NK-92 treated with Interleukin-12 subunit alpha and Interleukin-12 subunit beta, amount 100 ng/mL, for 24 hours (cell line): ENCODE measurements around the gene ZNF263.
"Not testable (repeated sequence)": the region's sequence is repeated elsewhere in the genome, so short reads cannot be mapped to it uniquely, and the experiment has no call there.

Source experiments
- DNase-seq: peaks from one replicate; lab custom pipeline; 2025; lab: John Stamatoyannopoulos, UW

The ZNF263 gene

GRCh38 chr16:3268294-3268693, 15.0 kb upstream of the ZNF263 start:
- DNase-seq = no peak

- not testable (repeated sequence) for DNase-seq
These were observed 12.6 kb upstream of the ZNF263 start for GRCh38 chr16:3270718-3271117.

DNA sequence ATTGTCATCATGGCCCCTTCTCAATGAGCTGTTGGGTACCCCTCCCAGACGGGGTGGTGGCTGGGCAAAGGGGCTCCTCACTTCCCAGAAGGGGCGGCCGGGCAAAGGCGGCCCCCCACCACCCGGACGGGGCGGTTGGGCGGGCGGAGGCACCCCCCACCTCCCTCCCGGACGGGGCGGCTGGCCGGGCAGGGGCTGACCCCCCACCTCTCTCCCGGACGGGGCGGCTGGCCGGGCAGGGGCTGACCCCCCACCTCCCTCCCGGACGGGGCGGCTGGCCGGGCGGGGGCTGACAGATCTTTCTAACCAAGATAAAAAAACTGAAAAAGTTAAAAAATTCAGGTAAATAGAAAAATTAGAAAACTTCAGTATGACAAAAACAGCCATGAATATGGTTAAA, 12.0 kb upstream of the ZNF263 start:
- not testable (repeated sequence) for DNase-seq

DNA sequence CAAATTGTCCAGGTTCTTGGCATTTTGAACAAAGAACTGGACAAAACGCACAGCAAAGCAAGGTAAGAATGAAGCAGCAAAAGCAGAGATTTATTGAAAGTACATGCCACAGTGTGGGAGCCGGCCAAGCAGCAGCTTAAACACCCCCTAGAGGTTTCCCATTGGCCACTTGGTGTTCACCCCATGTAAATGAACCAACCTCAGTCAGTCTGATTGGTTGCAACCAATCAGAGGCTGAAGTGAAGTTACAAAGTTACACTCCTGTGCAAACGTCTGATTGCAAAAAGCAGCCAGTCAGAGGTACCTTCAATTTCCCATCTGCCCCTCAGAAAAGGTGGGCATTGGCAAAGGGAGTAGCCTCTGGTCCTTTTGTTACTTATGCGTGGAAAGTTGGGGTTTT, 8.8 kb upstream of the ZNF263 start:
- DNase-seq = no peak

DNA sequence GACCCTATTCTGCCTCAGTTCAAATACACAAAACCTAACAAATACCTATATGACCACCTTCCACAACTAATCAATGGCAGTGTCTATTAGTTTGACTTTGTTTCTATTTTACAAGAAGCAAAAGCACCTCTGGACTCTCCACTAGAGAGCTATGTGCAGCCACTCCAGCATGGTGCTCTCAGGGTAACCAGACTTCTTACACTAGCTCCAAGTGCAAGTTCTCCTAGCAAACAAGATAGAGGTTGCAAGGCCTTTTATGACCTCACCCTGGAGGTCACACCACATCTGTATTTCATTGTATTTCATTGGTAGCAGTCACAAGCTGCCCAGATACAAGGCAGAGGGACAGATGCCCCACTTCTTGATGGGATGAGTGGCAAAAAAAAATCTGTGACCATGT, 8.3 kb upstream of the ZNF263 start:
- DNase-seq = no peak

DNA sequence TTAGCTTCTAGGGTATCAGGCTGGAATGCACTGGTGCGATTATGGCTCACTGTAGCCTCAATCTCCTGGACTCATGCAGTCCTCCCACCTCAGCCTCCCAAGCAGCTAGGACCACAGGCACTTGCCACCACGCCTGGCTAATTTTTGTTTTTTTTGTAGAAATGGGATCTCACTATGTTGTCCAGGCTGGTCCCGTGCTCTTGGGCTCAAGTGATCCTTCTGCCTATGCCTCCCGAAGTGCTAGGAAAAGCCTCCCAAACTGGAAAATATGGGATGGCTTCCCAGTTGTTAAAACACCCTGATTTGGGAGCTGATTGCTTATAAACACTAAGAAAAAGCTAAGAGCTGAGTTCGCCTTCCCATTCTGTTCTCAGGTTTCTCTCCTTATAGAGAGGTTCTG, 6.6 kb upstream of the ZNF263 start:
- DNase-seq = no peak

DNA sequence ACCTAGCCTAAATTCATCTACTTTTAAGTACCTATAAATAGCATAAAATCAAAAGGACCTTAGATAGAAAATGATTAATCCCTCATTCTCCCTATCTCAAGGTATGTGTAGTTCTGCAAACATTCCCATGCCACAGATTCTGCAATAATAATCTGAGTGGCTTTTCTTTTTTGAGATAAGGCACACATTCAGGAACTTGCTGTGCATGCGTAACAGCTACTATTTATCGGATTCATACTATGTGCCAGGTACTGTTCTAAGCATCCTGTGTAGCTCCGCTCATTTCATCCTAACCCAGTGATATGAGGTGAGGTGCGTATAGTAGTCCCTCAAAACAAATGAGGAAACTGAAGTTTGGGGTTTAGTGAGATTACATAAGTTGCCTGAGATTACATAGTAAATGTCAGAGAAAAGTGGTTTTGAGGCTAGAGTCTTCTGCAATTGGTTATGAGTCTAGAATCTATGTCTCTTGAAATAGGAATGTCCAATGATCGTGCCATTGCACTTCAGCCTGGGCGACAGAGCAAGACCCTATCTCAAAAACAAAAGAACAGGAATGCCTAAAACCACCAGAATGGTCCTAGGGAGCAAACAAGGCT, 2.0 kb upstream of the ZNF263 start:
- DNase-seq = no peak

GRCh38 chr16:3282103-3282729, 1.1 kb upstream of the ZNF263 start:
- DNase-seq = no peak

DNA sequence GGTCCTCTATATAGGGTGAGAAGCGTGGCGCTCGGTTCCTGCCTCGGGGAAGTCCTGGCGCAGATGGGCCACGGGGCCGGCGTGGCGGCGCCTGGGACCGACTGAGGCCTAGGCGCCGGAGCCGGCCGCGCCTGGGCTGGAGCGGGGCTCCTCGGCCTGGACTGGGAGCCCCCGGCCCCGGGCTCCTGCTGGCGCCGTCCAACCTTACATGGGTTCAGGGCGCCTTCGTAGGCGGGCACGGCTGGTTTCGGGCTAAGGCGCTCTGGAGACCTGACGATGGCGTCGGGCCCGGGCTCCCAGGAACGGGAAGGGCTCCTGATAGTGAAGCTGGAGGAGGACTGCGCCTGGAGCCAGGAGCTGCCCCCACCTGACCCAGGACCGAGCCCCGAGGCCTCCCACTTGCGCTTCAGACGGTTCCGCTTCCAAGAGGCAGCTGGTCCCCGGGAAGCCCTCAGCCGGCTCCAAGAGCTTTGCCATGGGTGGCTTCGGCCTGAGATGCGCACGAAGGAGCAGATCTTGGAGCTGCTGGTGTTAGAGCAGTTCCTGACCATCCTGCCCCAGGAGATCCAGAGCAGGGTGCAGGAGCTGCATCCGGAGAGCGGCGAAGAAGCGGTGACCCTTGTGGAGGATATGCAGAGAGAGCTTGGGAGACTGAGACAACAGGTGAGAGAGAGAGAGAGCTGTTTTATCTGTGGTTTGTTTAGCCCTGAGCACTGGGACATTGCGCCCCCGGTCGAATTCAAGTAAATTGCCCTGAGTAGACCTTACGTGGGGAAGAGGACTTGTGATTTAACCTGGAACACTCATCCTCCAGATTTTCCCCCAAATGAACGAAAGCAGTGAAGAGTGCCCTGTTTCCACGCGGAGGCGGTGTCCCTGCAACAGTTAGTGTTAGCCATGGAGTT, 504 bp downstream of the ZNF263 start:
- no peak for DNase-seq

DNA sequence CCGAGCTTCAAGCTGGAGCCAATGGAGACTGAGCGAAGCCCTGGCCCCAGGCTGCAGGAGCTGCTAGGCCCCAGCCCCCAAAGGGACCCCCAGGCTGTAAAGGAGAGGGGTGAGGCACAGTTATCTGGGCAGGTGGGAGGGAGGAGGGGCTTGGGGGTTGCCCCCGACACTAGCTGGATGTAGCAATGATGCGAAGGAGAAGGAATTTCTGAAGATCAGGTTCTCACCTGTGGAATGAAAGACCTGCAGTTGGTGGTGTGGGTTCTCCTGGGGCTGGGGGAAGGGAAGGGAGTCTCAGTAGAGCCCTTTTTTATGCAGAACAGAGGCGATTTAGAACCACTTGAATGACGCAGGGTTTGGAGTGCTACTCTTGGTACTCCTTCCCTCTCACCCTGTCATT, 1.8 kb downstream of the ZNF263 start:
- no peak for DNase-seq

- no peak for DNase-seq
These were observed 6.8 kb downstream of the ZNF263 start for GRCh38 chr16:3289998-3290673.

- DNase-seq = no peak
These were observed 9.3 kb downstream of the ZNF263 start for GRCh38 chr16:3292604-3293003.

DNA sequence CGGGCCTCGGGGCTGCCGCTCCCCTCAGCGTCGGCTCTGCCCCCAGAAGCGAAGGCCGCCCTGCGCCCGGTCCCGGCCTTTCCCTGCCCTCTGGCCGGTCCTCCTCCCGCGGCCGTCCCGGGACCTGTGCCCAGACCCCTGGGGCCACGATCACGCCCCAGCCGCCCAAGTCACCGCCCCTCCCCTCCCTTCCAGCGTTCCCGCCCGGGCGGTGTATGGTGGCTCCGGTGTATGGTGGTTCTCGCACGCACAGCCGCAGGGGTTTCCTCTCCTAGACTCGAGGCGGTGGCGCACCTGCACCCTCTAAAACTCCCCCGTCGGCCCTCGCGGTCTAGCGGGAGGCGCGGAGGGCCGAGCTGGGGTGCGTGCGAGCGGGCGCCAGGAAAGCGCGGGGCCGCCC, 11.9 kb downstream of the ZNF263 start:
- DNase-seq = no peak

DNA sequence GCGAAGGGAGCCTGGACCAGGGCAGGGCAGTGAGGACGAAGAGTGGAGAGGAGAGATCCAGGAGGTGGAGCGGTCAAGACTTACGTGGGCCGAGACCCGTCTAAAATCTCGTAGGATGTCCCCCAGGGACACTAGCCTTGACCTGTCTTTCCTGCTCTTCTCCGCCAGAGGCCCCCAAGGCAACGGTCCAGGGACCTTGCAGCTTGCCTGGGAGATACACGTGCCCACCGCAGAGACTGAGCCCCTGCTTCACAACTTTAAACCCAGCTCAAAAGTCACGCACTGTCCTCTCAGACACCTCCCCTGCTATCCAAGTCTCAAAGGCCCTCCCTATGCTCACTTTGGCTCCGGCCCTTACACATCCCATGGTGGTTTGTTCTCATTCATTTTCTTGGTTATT, 12.5 kb downstream of the ZNF263 start:
- no peak for DNase-seq

DNA sequence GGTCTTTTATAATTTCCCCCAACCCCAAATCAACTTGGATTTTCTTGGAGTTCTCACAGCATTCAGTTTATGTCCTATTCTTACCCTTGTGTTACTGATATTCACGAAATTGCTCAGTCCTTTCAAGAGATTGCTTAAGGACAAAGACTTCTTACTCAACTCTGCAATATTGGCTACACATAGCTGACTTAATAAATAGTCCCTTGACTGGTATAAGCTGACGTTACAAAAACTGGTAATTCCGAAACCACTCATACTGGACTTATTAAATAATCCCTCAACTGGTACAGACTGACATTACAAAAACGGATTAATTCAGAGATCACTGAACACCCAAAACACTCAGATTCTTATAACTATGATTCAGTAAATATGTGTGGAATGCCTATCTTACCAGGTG, 21.1 kb downstream of the ZNF263 start:
- no peak for DNase-seq

DNA sequence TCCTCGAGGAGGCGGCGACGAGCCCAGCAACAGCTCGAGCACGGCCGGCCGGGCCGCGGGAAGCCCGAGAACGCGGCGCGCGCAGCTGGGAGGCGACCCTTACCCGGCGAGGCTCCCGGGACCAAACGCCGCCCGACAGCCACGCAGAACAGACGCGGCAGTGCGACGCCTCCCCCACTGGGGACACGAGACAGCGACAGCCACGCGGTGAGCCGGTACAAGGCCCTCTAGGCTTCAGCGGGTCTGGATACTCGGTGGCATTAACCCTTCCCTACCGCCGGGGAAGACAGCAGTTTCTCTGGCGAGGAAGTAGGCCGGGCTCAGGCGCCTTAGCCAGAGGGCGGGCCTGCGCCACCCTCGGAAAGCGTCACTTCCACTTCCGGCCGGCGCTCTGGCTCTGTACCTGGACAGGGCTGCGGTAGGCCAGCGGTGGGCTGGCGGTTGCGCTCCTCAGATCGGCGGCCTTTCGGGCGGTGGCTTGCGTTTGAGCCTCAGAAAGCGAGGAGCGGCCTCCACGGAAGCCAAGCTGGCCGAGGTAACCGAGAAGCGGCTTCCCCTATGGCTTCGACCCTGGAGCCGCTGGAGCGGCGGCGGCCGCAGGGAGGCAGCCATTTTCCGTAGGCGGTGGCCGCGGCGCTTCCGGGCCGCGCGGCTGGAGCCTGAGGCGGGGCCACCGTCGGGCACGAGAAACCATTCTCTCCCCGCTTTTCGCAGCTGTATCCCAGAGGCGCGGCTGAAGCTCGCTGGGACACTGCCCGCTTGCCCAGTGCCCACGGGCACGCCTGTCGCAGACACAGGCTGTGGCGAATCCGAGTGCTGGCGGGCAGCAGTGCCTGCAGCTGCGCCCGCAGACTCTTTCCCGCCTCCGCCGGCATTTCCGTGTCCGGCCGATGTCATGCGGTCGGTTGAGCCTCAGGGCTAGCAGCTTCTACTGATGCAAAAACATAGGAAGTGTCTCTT, 22.1 kb downstream of the ZNF263 start, which contains the start of the genes TIGD7 and ZNF75A:
Gene TIGD7, minus strand, starts transcription at position 322 of the 960 bp plus-strand sequence. CDS start 4,816 bp downstream, outside the sequence.
Gene ZNF75A, plus strand, starts transcription at position 389 of the 960 bp plus-strand sequence. CDS start 2,932 bp downstream, outside the sequence.
- no peak for DNase-seq

GRCh38 chr16:3306078-3306477, 22.8 kb downstream of the ZNF263 start:
- no peak for DNase-seq

DNA sequence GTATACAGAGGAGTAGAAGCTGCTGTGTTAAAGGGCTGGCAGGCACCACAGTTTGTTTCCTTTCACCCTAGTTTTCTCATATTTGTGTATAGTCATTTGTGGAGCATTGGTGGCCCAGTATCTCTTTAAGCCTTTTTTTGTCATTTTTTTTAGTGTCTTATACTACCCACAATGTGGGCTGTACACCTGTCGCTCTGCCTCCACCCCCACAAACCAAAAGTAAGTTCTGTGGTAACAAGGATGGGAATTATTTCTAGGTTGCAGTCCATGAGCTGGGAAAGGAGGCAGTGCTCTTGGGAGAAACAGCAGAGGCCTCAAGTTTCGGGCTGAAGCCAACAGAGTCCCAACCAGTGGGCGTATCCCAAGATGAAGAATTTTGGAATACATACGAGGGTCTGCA, 28.2 kb downstream of the ZNF263 start:
- DNase-seq = no peak

- no peak for DNase-seq
These were observed 34.2 kb downstream of the ZNF263 start for GRCh38 chr16:3317315-3317999.

DNA sequence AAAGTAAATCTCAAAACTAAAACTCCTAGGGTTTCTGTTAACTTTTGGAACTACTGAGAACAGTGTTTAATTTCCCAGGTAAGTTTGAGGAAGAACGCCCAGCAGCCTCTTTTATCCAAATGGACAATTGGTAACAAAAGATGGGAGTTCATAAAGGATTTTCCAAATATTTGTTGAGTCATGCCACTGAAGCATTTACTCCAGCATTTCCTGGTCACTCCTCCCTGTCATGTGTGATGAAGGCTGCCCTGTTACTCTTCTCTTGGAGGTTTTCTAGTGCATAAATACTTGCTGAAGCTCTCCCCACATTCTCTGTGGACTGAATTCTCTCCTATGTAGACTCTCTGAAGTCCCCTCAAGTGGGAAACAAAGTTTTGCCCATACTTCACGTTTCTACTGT, 38.5 kb downstream of the ZNF263 start:
- no peak for DNase-seq

- DNase-seq = no peak
These were observed 44.2 kb downstream of the ZNF263 start for GRCh38 chr16:3327514-3327913.
